HG03565 (cell line): ENCODE results near the gene SPOCK1.

Source experiments
- ATAC-seq: cut with Tn5 transposase; IDR thresholded peaks from one replicate; pipeline ENCODE4 v1.9.1; 2021; ENCODE audit warnings: mild to moderate bottlenecking, moderate library complexity; ENCODE audit not compliant: unreplicated experiment

SPOCK1 gene

GRCh38 chr5:137040641-137041340 lies 458.3 kb downstream of the SPOCK1 start:
- no peak for ATAC-seq

GRCh38 chr5:137040024-137040423 lies 459.1 kb downstream of the SPOCK1 start:
- ATAC-seq = no peak

- no peak for ATAC-seq
Measured at GRCh38 chr5:137037848-137038247, 461.3 kb downstream of the SPOCK1 start.

- no peak for ATAC-seq
Measured at GRCh38 chr5:137036640-137037039, 462.5 kb downstream of the SPOCK1 start.

DNA sequence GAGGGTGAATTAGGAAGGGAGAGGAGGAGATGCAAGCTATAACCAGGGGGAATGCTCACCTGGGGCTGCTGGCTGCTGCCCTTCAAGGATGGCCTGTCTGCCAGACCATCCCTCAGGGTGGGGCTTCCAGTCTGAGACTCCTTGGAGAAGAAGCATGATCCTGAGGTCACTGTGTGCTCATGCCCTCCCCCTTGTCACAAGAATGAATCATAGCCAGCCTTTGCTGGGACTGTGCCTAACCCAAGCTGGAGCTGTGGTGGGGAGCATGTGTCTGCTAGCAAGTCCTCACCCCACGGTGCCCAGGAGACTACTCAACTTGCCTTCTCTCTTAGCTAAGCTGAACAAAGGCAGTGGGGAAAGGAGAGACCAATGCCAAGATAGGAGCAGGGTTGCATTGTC lies 463.6 kb downstream of the SPOCK1 start:
- ATAC-seq = no peak

DNA sequence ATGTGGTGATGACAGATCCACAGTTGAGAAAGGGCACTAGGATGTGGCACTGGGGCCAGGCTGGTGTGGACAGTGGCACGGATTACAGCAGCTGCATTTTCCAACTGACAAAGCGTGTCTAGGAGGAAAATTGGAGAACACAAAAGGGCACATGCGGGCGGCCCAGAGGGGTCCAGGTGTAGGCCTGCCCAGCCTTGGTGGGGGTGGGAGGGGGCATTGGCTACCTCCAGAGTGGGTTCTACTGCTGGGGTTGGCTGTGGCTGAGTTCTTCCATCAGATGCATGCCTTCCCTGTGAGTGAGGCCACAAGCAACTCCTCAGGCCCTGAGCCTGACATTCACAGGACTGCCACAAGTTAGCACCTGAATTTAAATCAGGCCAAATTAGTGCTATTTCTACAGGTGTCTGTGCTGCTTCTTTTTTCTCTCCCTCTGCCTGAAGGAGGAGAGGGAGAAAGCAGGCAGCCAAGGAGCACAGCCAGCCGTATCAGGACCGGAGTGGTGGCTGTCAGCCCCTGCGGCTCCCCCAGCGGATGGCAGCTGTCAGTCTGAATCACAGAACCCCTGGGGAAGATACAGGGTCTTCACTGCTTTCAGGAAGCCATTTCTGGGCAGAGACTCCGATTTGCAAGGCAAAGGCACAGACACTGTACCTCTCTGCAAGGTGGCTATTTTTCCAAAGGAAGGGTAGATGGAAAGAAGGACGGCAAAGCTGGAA lies 464.2 kb downstream of the SPOCK1 start:
- ATAC-seq = no peak

DNA sequence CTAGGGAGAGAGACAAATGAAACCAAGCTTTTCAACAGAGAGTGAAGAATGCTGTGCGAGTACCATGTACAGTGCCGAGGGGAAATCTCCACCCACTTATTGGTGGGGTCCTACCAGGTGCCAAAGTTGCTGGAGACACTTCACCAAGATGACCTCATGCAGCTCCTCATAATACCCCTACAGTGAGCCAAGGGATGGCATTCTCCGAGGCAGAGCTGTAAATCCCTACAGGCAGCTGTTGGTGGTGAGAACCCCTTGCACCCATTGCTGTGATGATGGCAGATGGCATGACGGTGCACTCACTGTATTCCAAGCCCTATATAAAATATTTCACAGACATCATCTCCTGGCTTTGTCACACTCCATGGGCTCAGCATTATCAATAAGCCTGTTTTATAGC lies 464.9 kb downstream of the SPOCK1 start:
- no peak for ATAC-seq

DNA sequence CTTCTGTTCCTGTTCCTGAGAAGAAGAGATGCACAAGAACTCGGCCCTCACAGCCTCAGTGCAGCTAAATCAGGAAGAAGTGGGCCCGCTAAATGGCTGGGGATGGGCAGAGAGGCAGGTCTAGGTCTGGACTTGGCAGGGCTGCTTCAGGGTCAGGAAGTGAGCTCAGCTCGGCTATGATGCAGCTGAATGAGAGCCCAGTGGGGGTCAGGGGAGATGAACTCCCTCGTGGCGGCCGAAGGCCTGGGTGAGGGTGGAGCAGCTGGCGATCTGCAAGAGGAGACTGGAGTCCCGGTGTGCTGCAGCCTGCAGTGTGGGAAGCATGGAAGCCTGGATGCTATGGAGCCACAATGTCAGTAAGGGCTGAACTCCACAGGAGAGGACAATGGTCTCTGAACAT lies 466.2 kb downstream of the SPOCK1 start:
- ATAC-seq = no peak

DNA sequence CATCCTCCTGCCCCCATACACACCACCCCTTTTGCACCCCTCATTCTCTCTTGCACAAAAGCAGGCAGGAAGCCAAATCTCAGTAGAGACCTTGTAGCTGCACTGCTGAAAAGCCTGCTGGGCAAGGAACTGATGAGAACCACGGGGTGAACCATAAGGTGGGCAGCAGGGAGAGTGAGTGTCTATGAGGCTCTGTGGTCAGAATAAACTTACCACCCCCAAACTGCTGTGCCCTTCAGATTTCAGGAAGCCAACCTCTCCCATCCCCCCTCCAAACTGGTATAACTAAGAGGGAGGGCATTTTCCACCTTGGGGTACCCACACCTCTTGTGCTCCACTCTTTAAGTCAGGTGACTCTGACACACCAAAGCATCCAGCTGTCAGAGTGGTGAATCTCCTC lies 471.4 kb downstream of the SPOCK1 start:
- ATAC-seq = no peak

- no peak for ATAC-seq
Measured at GRCh38 chr5:137026296-137026695, 472.8 kb downstream of the SPOCK1 start.

GRCh38 chr5:137024044-137024443 lies 475.1 kb downstream of the SPOCK1 start:
- ATAC-seq = no peak

DNA sequence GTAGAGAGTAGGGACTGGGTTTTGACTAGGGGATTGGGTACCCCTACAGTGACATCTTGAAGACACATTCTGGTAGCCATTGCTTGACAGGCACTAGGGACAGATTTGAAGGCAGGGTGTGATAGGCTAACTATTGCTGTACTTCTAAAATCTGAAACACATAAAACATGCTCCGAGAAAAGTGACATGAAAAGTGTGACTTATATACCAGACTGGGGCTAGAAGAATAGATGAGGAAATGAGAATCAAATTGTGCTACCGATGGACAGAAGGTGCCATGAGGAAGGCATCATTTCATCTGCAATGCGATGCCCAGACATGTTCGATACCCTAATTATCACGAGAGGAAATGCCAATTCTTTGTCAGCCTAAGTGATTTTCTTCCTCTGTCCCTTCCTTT lies 475.8 kb downstream of the SPOCK1 start:
- ATAC-seq = no peak

- ATAC-seq = no peak
Measured at GRCh38 chr5:137022725-137023124, 476.4 kb downstream of the SPOCK1 start.

DNA sequence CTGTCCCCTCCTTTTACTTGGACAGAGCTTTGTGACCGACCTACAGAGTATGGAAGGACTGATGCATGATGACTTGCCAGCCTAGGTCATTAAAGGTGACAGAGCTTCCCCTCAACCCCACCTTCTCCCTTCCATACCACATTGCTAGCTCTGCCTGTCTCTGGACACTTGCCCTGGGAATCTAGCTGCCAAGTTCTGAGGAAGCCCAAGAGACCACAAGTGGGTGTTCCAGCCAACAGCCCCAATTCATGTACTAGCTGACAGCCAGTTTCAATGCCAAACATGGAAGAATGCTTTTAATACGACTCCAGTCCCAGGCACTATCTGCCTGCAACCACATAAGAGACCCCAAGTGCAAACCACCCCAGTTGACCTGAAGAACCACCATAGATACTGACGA lies 477.1 kb downstream of the SPOCK1 start:
- no peak for ATAC-seq

DNA sequence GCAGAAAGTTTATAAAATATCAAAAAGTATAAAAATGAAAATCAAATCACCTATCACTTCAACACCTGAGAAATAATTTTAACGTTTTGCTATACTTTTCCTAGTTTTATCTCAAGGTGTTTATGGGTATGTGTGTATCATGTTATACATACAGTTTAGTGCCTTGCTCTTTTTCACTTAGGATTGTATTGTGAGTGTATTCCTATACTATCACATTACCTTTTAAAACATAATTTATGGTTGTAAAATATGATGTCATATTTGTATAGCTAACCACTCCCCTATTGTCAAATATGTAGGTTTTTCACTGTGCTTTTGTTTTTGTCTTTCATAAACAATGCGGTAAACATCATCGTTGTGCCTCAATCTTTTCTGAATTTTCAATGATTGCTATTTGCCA lies 479.9 kb downstream of the SPOCK1 start:
- ATAC-seq = no peak

- no peak for ATAC-seq
Measured at GRCh38 chr5:137016783-137017324, 482.3 kb downstream of the SPOCK1 start.

DNA sequence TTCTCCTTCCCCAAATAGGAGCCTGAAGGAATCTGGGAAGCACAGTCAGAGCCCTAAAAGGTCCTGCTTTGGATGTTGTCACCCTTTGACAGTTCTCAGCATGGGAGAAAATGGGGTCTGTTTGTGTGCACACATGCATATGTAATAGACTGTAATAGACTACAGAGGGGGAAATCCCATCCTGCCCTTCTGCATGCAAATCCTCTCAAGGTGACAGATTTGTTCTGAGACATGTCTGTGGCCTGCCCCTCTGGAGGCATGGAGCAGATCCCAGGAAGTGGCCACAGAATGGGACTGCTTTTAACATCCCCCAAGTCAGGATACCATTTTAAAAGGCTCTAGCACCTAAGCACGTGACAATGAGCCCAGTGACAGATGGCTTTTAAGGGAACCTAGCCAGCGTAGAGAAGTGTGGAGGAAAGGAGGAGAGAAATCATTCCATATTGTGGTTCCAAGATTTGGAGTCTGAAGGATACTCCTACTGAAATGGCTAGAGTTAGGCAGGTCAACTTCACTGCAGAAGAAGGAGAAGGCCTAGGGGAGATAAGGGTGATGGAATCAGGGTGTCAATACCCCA lies 483.5 kb downstream of the SPOCK1 start:
- peak; percentile 54 for ATAC-seq

DNA sequence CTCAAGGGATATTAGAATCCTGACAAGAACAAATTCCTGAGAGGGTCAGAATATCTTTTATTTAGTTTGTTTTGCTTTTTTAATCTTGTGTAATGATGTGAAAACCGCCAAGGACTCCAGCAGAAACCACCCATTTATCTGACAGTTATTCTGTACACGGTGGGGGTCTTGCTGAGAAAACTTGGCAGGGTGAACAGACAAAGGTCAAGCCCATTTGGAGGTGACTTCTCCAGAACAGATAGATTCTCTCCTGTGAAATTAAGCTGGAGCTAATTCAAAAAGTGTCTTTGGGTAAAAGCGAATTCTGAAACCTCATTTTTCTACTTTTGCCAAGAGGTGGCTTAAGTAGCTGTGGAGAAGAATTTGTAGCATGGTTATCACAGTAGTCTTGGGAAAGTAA lies 484.4 kb downstream of the SPOCK1 start:
- no peak for ATAC-seq

DNA sequence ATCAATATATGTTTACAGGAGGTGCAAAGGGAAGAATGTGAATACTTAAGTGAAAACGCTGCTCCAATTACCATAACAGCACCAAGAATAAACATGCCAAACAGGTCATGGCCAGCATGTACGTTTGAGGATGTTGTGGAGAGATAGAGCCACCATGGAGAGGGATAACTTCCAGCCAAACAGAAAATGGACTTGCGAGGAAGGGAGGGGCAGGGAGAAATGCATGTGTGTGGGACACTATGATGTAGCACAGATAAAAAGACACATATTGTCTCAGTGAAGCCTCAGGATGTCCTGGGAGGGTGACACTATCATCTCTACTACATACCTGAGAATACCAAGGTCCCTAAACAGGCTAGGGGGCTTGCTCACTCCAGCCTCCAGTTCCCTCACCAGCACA lies 488.9 kb downstream of the SPOCK1 start:
- no peak for ATAC-seq

DNA sequence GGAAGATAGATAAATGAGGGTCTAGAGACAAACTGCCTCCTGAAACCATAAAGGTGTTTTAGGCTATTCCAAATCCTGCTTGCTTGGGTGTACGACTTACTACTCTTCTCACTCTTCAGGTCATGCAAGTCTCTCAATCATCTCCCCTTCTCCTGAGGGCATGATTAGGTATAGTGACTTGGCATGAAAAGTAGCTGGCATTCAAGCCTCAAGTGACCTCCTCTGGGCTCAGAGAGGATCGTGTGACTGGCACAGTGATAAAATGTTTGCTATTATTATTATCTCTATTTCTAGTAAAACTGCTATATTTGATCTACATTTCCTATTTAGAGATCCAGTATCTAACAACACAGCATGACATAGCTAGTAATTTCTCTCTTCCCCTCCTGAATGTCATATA lies 494.8 kb downstream of the SPOCK1 start:
- no peak for ATAC-seq

- no peak for ATAC-seq
Measured at GRCh38 chr5:137001026-137001569, 498.0 kb downstream of the SPOCK1 start.

DNA sequence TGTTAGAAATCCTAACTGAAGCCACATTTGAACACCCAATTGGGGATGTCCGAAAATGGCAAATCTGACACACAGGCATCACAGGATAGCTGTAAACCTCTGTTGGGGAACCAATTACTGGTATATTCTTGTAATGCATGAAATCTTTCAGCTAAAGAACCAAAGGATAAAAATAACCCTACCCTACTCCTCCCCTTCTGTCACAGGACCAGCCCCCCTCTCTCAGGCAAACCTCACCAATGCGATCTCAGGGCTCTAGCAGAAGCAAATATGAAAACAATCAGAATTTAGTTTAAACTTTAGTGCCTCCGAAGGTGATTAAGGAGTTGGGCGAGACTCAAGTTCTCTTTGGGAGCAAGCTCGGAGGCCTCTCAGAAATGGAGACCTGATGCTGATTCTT lies 499.3 kb downstream of the SPOCK1 start:
- no peak for ATAC-seq
